HG03432 (cell line): ENCODE results near the gene CDH16.
"Not testable (repeated sequence)": the region's sequence is repeated elsewhere in the genome, so short reads cannot be mapped to it uniquely, and the experiment has no call there.

Experiments
- ATAC-seq: cut with Tn5 transposase; IDR thresholded peaks from one replicate; pipeline ENCODE4 v1.9.1; 2021; ENCODE audit warnings: mild to moderate bottlenecking, moderate library complexity; ENCODE audit not compliant: unreplicated experiment

The CDH16 gene

DNA sequence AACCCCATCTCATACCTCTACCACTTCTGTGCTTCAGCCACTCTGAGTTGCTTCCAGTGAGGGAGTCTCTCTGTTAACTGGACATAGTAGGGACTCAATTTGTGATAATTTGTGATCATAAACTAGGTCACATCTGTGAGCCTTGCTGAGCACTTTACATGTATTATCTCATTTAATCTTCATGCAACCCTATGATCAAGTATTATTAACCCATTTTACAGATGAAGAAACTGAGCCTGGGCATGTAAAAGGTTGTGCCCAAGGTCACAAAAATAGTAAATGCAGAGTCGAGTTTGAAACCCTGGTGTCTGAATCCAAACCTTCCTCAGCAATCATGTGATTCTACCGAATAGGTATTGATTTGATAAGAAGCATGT lies 19.8 kb downstream of the CDH16 start:
- no peak for ATAC-seq

- no peak for ATAC-seq
These were observed 20.5 kb downstream of the CDH16 start for GRCh38 chr16:66898207-66898606.

- not testable (repeated sequence) for ATAC-seq
These were observed 22.0 kb downstream of the CDH16 start for GRCh38 chr16:66896682-66897081.

DNA sequence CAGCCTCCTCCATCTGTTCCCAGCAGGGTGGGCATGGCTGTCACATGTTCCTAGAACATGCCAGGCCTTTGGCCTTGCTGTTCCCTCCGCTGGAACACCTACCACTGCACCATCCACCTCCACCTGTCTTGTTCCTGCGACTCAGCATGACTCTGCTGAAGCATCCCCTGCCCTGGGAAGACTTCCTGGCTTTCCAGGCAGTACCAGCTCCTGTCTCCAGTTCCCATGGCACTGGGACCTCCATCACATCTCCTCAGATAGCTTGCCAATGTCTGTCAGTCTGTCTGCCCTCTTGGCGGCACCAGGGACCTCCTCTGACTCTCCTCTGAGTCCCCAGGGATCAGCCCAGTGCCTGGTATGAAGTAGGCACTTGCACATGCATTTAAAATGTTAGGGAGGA lies 22.7 kb downstream of the CDH16 start:
- no peak for ATAC-seq

- no peak for ATAC-seq
These were observed 23.1 kb downstream of the CDH16 start for GRCh38 chr16:66895689-66895979.

GRCh38 chr16:66894948-66895688 lies 23.6 kb downstream of the CDH16 start:
- ATAC-seq = peak; percentile 79

- ATAC-seq = no peak
These were observed 24.6 kb downstream of the CDH16 start for GRCh38 chr16:66894055-66894454.

- no peak for ATAC-seq
These were observed 26.9 kb downstream of the CDH16 start for GRCh38 chr16:66891797-66892196.

DNA sequence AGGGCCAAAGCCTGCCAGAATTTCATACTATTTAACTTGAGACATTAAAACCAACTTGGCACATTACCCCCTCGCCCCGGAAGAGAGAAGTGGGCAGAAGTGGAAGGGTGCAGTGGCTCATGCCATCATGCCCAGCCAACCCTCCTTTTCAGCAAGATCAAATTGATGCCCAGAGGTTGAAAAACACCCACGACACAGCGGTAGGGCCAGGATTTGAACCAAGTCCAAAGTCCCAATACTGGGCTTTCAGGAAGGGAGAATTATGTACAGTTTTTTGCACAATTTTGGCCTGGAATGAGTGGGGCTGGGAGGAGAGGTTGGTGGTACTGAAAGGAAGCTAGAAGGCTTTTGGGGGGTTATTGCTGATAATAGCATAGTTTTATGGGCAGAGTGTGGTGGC lies 27.3 kb downstream of the CDH16 start:
- no peak for ATAC-seq

GRCh38 chr16:66890799-66891198 lies 27.9 kb downstream of the CDH16 start:
- ATAC-seq = no peak

- ATAC-seq = no peak
These were observed 29.1 kb downstream of the CDH16 start for GRCh38 chr16:66889622-66890021.

- no peak for ATAC-seq
These were observed 29.8 kb downstream of the CDH16 start for GRCh38 chr16:66888647-66889615.

DNA sequence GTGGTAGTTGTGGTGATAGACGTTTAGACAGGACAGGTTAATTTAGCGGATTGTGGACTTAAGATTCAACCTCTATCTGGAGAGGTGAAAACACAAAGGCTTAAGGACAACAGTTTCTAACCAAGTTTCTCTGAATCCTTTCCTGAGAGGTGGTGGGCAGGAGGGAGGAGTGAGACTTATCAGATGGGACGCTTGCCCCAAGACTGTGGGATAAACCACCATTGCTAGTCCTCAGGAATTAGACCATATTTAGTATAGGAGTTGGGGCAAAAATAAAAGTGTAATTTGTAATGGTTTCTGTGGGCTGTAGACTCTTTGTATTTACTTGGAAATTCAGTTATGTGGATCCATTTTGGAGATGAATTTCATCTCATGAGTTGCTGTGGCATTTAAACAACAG lies 31.8 kb downstream of the CDH16 start:
- no peak for ATAC-seq

DNA sequence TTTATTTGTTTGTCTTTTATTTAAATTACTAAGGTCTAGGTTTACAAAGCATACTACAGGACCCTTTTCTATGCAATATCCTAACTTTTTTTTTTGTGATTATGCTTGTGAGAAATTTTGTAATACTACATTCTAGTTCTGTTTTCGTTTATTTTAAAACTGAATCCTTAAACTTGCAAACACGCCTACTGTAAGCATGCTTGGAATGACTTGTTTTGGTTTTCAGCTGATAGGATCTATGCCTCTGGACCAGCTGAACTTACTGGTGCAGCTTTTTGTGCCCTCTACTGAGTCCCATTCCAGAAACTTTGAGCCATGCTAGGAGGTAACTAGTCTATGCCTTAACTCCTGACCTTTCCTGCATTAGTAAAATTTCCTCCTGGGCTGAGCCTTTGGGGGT lies 32.4 kb downstream of the CDH16 start:
- ATAC-seq = no peak

DNA sequence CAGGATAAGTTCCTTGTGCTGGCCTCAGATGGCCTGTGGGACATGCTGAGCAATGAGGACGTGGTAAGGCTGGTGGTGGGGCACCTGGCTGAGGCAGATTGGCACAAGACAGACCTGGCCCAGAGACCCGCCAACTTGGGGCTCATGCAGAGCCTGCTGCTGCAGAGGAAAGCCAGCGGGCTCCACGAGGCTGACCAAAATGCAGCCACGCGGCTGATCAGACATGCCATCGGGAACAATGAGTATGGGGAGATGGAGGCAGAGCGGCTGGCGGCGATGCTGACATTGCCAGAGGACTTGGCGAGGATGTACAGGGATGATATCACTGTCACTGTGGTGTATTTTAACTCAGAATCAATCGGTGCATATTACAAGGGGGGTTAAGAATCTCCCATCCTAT lies 33.2 kb downstream of the CDH16 start:
- ATAC-seq = no peak

DNA sequence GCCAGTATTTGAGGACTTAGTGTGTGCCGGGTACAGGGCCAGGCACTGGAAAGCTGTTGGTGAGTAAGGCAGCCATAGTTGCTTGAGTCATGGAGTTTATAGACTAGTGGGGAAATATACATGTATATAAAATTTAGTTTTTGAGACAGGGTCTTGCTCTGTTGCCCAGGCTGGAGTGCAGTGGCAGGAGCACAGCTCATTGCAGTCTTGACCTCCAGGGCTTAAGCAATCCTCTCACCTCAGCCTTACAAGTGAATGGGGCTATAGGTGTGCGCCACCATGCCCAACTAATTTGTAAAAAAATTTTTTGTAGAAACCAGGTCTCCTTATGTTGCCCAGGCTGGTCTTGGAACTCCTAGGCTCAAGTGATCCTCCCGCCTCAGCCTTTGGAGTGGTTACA lies 36.0 kb downstream of the CDH16 start:
- no peak for ATAC-seq

DNA sequence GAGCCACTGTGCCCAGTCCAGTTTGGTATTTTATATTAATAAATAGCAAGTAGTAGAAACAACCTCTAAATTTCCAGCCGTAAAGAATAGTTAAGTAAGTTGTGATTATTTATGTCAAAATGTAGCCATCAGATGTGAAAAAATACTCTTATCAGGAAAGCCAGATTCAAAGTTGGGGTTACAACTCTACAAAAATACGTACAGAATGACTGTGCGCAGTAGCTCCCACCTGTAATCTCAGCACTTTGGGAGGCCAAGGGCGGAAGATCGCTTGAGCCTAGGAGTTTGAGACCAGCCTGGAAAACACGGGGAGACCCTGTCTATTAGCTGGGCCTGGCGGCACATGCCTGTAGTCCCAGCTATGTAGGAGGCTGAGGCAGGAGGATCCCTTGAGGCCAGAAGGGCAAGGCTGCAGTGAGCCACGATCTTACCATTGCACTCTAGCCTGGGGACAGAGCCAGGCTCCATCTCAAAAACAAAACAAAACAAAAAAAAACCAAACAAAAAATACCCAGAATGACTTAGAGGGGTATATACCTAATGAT lies 36.6 kb downstream of the CDH16 start:
- ATAC-seq = no peak

- no peak for ATAC-seq
These were observed 37.1 kb downstream of the CDH16 start for GRCh38 chr16:66881560-66881959.

- peak; percentile 1 for ATAC-seq
These were observed 37.7 kb downstream of the CDH16 start for GRCh38 chr16:66881014-66881417.

DNA sequence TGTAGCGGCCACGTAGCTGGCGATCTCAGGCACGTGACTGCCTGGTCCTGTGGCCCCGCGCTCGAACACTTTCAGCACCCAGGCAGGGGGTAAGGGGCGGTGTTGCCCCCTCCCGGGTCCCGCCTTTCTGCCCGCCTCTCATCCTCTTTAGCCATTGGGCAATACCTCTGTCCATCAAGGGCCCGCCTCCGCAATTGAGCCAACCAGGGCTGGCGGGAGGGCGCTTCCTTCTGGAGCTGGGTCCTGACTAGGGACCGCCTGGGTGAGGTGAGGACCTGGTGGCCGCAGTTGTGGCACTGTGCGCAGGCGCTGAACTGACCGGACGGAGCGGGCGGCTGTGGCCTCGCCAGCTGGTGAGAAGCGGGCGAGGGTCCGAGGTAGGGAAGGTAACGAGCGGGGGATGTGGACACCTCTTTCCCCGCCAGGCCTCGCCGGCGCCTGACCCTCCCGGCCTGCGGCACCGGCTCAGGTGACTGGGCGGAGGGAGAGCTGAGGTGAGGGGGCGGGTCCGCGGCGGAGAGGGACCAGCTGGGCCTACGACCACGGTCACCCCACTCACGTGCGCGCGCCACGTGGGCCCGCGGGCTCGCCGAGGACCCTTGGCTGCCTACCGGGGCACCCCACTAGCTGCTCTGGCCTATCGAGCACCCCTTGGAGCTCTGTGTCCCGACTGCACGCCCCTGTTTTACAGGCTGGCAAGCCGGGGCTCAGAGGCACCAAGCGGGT lies 38.2 kb downstream of the CDH16 start, which contains the start of gene PDP2:
Gene PDP2, plus strand, starts transcription at position 228 of the 726 bp plus-strand sequence. CDS start 3,770 bp downstream, outside the sequence.
- ATAC-seq = peak; percentile 95

GRCh38 chr16:66878067-66878466 lies 40.6 kb downstream of the CDH16 start:
- peak; percentile 30 for ATAC-seq
